SJSA1 (cell line): Measurements from ENCODE around the gene FHL3. TPM values are rescaled to one million over a fixed set of nuclear protein-coding genes. Genes with fewer than 3 reads are reported as not detected.

Experiments
- DNase-seq, 2 experiments: peaks; one replicate each; pipeline ENCODE4 v3.0.0-alpha.2; 2015 to 2020; ENCODE audit warnings: low spot score in 2 of 2, low read depth in 1 of 2
- H3K27ac ChIP-seq: fragments of 250-450 bp; sonication (Bioruptor Pico); 2 replicates; pipeline ENCODE4 v1.5.1; 2020; ENCODE audit warnings: mild to moderate bottlenecking, moderate library complexity
- H3K27me3 ChIP-seq: fragments of 250-450 bp; sonication (Bioruptor Pico); replicated peaks from 2 replicates; pipeline ENCODE4 v1.5.1; 2020; ENCODE audit warnings: mild to moderate bottlenecking, moderate library complexity
- H3K36me3 ChIP-seq: fragments of 250-450 bp; sonication (Bioruptor Pico); 2 replicates; pipeline ENCODE4 v1.5.1; 2020; ENCODE audit warnings: mild to moderate bottlenecking
- H3K4me1 ChIP-seq: fragments of 250-450 bp; sonication (Bioruptor Pico); replicated peaks from 2 replicates; pipeline ENCODE4 v1.6.1; 2021; ENCODE audit warnings: mild to moderate bottlenecking
- H3K4me3 ChIP-seq: fragments of 250-450 bp; sonication (Bioruptor Pico); 2 replicates; pipeline ENCODE4 v1.5.1; 2020; ENCODE audit warnings: mild to moderate bottlenecking
- H3K9me3 ChIP-seq: fragments of 250-450 bp; sonication (Bioruptor Pico); replicated peaks from 2 replicates; pipeline ENCODE4 v1.5.1; 2020; ENCODE audit warnings: mild to moderate bottlenecking
- total RNA-seq: library from RNA; depleted of rRNA; stranded (reverse); fragments of >200 nt; shearing (Covaris generic); gene quantifications from 2 replicates; pipeline ENCODE4 v1.2.3, GENCODE V29; 2014; rRNA removed

The FHL3 gene, protein sequence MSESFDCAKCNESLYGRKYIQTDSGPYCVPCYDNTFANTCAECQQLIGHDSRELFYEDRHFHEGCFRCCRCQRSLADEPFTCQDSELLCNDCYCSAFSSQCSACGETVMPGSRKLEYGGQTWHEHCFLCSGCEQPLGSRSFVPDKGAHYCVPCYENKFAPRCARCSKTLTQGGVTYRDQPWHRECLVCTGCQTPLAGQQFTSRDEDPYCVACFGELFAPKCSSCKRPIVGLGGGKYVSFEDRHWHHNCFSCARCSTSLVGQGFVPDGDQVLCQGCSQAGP
- 26.3 and 42.0 TPM in 2 replicates for total RNA-seq

DNA sequence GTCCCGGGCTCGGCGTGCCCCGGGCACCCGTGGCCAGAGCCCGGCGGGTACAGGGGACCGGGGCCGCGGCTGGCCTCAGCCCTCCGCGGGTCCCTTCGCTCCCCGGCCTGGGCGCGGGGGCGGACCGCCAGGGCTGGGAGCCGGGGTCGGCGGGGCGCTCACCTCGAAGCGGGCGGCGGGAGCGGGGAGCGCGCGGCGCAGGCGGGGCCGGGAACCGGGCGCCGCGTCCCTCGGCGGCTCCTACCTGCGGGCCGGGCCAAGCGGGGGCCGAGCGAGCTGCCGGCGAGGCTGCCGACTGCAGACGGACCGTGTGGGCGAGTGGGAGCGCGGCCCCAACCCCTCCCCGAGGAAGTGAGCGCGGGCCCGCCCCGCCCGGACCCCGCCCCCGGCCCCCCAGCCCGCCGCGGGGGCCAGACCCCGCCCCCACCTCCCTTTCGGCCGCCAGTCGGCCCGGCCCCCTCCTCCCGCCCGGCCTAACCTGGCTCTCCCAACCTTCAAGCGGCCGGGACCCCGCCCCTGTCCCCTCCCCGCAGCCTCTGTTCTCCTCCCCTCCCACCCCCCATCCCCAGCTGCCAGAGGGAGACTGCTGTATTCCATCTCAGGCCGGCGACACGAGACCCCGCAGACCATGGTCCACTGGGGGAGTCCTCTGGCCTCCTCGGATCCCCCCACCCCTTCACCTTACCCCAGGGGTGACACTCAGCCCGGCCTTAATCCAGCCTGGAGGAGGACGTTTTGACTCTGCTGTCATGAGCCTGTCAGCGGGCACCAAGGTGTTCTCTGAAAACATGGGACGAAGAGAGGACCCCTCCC is at the start of gene FHL3:
Gene FHL3 (minus strand): TSS at position 320 of the 813 bp plus-strand sequence. CDS start 6,102 bp downstream, outside the sequence.
- Histone ChIP-seq H3K27ac (no peak within 1 kb of the TSS), H3K36me3 (peaks cover 28% of the 10 kb centered on the region), H3K4me1 (peaks cover 49% of the 10 kb centered on the region), H3K9me3 (no peaks in the 10 kb centered on the region), H3K4me3 (peak within 1 kb of the TSS; percentile 82), H3K27me3 (no peaks in the 10 kb centered on the region)
- DNase-seq, result peak in 1 of 2 experiments; percentile 71

DNA sequence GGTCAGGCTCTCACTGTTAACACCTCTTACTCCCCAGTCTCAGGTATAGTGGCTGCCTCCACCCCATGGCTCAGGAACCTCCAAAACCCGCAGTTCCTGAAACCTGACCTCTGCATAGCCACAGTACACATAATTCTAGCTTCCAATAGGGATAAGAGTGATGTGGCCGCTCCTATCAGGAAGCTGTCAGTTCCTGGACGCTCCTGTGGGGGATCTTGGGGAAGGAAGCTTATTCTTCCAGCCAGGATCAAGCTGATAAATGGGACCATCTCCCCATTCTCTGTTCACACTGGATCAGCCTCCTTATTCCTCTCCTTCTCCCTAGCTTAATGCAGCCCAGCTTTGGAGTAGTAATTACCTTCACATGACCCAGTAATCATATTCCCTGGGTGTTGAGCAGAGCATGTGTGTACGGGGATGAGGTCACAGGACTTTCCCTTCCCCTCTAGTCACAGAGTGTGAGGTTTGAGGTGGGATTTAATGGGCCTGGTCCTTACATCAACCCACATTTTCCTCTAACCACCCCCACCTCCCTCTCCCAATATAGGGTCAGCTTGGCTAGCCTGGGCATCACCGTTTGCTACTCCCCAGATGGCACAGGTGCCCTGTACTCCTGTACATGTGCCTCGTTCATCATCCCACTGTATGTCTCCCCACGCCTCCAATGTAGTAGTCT is 48.2 kb upstream of the FHL3 start:
- H3K27ac ChIP-seq, result no peak overlapping the region
- H3K36me3 ChIP-seq, result no peaks in the 10 kb centered on the region

DNA sequence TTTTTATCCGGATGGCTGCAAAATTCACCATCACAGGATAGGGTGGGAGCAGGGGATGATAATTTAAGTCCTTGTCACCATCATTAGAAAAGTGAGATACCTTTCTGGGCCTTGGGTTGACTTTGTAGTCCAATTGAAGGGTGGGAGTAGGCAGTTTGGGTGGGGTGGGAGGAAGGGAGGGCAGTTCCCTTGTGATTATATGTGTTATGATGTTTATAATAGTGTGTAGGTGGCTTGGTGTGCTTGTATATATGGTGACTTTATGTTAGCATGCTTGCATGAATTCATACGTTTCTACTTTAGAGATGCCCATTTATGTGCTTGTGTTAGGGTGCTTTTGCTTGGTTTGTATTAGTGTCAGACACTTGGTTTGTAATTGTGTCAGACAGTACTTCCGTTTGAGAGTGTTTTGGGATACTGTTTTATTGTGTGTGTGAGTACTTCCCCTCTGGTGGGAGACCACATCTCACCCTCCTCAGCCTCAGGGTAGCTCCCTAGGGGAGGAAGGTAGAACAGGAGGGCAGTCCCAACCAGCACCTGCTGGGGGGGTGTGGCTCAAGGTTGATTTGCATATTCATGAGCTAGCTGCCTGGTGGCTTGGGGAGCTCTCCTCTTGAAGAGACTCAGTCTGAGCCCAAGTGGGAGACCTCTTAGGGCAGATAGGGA is 47.6 kb upstream of the FHL3 start:
- H3K27me3 ChIP-seq, result peaks cover 5% of the 10 kb centered on the region
- H3K9me3 ChIP-seq, result no peaks in the 10 kb centered on the region
- DNase-seq, result no peak
- no peaks in the 10 kb centered on the region for H3K36me3 ChIP-seq
- no peak overlapping the region for H3K4me3 ChIP-seq
- no peak overlapping the region for H3K27ac ChIP-seq
- H3K4me1 ChIP-seq, result no peaks in the 10 kb centered on the region

More for the DNA sequence above, 48.2 kb upstream of the FHL3 start:
- DNase-seq, result no peak
- Histone ChIP-seq H3K27me3 (no peaks in the 10 kb centered on the region), H3K4me1 (no peaks in the 10 kb centered on the region), H3K4me3 (no peak overlapping the region), H3K9me3 (no peaks in the 10 kb centered on the region)

DNA sequence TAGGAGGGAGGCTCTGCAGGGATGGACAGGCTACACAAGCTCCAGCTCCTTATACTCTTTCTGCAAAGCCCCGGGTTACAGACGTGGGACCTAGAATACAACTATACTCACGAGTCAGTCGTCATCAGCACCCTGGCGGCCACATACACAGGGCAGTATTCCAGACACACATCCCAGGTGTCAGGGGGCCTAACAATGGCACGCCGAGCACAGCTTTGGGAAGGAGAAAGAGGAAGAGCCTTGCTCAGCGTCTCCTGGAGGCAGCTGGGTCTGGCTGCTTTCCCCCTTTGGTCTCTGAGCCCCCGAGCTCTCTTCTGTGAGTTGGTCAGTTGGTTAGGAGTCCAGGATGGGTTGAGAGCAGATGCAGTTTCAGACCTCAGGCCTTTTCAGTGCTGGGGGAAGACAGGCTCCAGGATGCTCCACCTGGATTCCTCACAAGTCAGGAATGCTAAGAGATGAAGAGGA is 45.8 kb upstream of the FHL3 start:
- Histone ChIP-seq H3K27ac (no peak overlapping the region), H3K27me3 (peaks cover 15% of the 10 kb centered on the region), H3K36me3 (no peaks in the 10 kb centered on the region), H3K9me3 (no peaks in the 10 kb centered on the region; the same call in 1 of the 2 replicates), H3K4me1 (peaks cover 15% of the 10 kb centered on the region), H3K4me3 (no peak overlapping the region)
- DNase-seq, result no peak

DNA sequence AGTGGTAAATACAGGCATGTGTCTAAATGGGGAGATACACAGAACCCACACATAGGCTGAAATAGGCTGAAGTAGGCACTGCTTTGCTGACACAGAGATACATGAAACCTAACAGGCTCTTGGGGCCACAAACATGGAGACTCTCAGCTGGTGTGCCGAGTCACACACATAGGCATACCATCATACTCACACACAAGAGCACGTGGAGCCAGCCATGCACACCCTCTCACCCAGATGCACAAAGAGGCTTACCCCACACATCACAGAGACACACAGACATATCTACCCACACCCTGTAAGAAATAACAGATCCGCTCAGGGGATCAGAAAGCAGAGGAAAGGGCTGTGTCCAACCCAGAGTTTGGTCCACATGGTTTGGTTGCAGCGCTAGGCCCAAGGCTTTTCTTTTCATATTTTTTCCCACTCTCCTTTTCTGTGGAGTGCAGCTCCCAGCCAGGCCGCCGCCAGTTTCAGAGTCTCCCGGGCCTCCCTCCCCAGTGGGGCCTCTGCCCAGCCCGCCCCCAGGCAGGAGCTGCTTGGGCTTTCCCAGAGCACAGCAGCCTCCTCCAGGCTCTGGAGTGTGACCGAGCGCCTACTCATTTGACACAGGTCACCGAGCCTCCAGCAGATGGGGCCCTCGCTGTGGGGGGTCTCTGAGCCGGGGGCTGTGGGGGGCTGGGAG is 45.2 kb upstream of the FHL3 start:
- Histone ChIP-seq H3K27ac (no peak overlapping the region), H3K4me3 (no peak overlapping the region), H3K9me3 (peaks cover 3% of the 10 kb centered on the region; the same call in 1 of the 2 replicates), H3K36me3 (no peaks in the 10 kb centered on the region), H3K4me1 (peaks cover 21% of the 10 kb centered on the region), H3K27me3 (peaks cover 19% of the 10 kb centered on the region)
- DNase-seq, result no peak

DNA sequence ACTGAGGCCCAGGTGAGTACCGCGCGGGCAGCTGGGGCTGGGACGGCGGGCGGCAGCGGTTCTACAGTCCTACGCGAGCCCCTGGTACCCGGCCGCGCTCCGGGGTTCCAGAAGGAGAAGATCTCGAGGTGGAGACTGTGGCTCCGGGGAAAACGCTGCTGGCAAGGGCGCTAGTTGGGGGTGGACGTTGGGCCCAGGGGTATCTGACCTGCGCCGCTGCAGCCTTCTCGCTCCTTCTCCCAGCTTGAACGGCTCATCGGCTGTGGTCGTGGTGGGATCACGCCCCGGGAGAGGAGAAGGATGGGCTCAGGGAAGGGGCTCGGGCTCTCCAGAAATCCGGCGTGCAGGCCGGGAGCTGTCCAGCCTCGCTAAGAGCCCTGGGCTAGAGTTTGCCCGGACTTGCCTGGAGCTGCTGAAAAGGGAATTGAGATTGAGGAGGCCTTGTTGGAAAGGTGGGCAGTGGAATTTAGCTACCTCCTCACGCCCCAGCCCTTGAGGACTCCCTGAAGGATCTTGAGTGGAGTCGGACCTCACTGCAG is 42.4 kb upstream of the FHL3 start:
- no peak for DNase-seq
- Histone ChIP-seq H3K27ac (no peak overlapping the region), H3K9me3 (peaks cover 5% of the 10 kb centered on the region; the same call in 1 of the 2 replicates), H3K4me3 (peak overlapping the region; percentile 49), H3K27me3 (peaks cover 44% of the 10 kb centered on the region), H3K36me3 (no peaks in the 10 kb centered on the region), H3K4me1 (peaks cover 25% of the 10 kb centered on the region)

DNA sequence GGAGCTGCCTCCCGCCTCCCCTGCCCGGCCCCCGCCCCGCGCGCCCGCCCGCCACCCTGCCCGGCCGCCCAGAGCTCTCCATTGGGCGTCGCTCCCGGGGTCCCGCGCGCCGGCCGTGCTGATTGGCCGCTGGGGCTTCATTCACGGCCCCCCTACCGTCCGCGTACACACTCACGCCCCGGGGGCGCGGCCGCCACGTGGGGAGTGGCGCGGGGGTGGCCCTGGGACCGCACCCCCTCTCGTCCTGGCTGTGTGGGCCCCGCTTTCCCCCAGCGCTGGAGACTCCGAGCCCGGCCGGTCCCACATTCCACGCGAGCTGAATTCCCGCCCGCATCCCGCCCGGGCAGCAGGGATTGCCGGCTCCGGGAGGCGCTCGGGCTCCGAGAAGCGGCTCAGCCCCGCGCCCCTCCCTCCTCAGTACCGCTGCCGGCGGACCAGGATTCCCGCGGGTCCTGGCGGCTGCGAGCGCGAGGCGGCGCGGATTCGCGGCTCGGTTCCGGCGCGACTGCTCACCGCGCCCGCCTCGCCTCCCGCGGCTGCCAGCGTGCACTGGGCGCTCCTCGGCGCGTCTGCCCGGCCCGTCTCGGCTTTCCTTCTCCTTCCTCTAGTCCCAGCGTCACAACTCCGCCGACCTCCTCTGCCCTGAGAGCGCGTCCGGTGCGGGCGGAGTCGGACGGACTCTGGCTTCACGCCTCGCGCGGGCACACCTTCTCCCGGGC is 41.7 kb upstream of the FHL3 start:
- no peak overlapping the region for H3K27ac ChIP-seq
- H3K4me3 ChIP-seq, result peak overlapping the region; percentile 49
- H3K27me3 ChIP-seq, result peaks cover 51% of the 10 kb centered on the region
- H3K4me1 ChIP-seq, result peaks cover 25% of the 10 kb centered on the region
- peaks cover 5% of the 10 kb centered on the region; the same call in 1 of the 2 replicates for H3K9me3 ChIP-seq
- H3K36me3 ChIP-seq, result no peaks in the 10 kb centered on the region
- DNase-seq, result peak; percentile 82 to 89

DNA sequence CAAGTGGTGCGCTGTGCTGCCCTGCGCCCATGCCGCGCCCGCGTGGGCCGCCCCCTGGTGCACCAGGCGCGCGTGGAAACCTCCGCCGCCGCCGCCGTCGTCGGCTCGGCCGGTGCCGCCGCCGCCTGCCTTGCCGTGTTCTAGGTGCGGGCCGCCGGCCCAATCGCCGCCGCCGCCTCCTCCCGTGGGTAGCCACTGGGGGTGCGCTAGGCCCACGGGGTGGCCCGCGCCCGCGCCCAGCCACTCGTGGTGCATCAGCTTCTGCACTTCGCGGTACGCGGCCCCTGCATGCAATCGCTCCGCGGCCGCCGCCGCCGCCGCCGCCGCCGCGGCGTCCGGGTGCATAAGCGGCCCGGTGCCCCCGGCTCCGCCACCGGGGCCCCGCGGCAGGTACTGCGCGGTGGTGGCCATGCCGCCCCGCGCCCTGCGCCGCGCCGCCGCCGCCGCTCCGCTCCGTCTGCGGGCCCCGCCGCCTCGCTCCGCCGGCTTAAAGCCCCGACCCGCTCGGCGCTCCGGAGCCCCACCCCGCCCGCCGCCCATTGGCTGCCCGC is 41.1 kb upstream of the FHL3 start, which contains the start of gene POU3F1:
Gene POU3F1 (minus strand): TSS at position 461 of the 551 bp plus-strand sequence. CDS start 50 bp downstream, at position 411.
- H3K27me3 ChIP-seq, result peaks cover 55% of the 10 kb centered on the region
- H3K36me3 ChIP-seq, result no peaks in the 10 kb centered on the region
- peak within 1 kb of the TSS; percentile 49 for H3K4me3 ChIP-seq
- peaks cover 25% of the 10 kb centered on the region for H3K4me1 ChIP-seq
- H3K9me3 ChIP-seq, result peaks cover 5% of the 10 kb centered on the region; the same call in 1 of the 2 replicates
- peak in 1 of 2 experiments; percentile 28 for DNase-seq
- no peak within 1 kb of the TSS for H3K27ac ChIP-seq

DNA sequence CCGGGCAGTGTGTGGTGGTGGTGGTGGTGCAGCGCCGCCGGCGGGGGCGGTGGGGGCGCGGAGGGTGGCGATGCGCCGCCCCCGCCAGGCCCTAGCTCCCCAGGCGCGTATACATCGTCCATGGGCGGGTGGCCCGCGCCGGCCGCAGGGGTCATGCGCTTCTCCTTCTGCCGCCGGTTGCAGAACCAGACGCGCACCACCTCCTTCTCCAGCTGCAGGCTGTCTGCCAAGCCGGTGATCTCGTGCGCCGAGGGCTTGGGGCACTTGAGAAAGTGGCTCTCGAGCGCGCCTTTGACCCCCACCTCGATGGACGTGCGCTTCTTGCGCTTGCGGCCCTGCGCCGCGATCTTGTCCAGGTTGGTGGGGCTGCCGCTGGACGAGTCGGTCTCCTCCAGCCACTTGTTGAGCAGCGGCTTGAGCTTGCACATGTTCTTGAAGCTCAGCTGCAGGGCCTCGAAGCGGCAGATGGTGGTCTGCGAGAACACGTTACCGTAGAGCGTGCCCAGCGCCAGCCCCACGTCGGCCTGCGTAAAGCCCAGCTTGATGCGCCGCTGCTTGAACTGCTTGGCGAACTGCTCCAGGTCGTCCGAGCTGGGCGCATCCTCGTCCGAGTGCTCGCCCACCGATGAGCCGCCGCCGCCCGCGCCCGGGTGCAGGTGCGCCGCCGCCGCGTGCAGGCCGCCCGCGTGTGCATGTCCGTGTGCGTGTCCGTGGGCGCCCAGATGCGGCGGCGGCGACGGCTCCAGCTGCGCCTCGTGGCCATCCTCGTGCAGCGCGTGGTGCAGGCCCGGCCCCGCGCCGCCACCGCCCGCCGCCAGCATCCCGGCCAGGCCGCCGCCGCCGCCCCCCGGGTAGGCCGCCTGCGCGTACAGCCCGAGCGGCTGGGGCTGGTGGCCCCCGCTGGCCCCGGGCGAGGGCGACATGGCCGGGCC is 40.4 kb upstream of the FHL3 start:
- peaks cover 25% of the 10 kb centered on the region for H3K4me1 ChIP-seq
- no peaks in the 10 kb centered on the region for H3K36me3 ChIP-seq
- H3K9me3 ChIP-seq, result peaks cover 5% of the 10 kb centered on the region; the same call in 1 of the 2 replicates
- H3K27me3 ChIP-seq, result peaks cover 55% of the 10 kb centered on the region
- peak in 1 of 2 experiments; percentile 41 for DNase-seq
- peak overlapping the region; percentile 49; the same call in 1 of the 2 replicates for H3K4me3 ChIP-seq
- H3K27ac ChIP-seq, result no peak overlapping the region

DNA sequence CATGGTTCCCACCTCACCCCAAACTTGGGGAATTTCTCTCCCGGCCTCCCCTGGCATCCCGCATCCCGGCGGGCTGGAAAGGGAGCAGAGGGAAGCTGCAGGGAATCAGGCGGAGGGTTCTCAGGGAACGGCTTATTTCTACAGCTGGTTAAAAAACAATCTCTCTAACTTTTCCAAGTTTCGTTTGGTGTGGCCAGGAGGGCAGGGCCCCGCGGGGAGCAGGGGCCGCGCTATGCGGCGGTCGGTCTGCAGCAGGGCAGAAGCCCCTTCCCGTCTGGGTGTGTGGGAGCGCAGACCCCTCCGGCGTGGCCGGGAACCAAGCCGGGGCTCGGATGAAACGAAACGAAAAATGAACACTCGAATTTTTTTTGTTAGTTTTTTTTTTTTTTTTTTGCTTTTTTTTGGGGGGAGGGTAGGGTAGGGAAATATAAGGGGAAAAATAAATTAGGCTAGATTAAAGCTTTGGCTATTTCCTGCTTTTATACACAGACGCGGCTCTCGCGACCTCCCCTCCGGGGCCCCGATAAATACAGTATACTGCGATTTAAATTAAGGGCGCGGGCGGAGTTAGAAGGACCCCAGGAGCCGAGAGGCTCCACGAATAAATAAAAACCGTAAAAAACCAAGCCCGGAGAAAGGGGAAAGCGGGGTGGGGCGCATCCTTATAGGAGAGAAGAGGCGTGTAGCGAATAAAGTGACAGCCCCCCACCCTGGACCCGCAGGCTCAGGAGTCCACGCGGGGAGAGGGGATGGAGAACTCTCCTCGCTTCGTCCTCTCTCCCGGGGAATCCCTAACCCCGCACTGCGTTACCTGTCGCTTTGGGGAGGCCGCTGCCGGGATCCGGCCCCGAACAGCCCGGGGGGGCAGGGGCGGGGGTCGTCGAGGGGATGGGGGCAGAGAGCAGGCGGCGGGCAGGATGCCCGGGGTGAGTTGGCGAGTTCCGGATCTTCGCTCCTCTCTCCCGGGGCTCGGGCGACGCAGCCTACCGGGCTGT is 39.2 kb upstream of the FHL3 start:
- no peak overlapping the region for H3K27ac ChIP-seq
- H3K9me3 ChIP-seq, result peaks cover 5% of the 10 kb centered on the region; the same call in 1 of the 2 replicates
- peaks cover 55% of the 10 kb centered on the region for H3K27me3 ChIP-seq
- H3K4me3 ChIP-seq, result no peak overlapping the region
- peaks cover 25% of the 10 kb centered on the region for H3K4me1 ChIP-seq
- no peaks in the 10 kb centered on the region for H3K36me3 ChIP-seq
- DNase-seq, result no peak
